ENCODE data around the gene CHST15.
A peak's percentile ranks its signal among the peaks of the same experiment; 100 is the strongest.

CHST15 gene

DNA sequence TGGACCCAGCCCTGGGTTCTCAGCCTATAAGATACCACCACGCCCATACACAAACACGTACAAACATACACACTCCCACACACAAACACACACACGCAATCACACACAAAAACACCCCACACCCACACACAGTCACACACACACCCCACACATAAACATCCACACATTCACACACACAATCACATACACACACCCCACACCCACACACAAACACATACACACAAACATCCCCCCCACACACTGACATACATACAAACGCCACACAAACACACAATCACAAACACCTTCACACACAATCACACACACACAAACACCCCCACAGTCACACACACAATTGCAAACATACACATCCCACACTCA, 122.5 kb downstream of the CHST15 start:
- no peak for DNase-seq (ENCODE audit: low read depth in 1 of 2, low spot score in 1 of 2)
- Histone ChIP-seq H3K27ac (replicated peaks) (no peak overlapping the region), H3K27me3 (ENCODE audit: insufficient read depth, poor library complexity, severe bottlenecking) (peaks cover 11% of the 10 kb centered on the region), H3K4me3 (replicated peaks; ENCODE audit: insufficient read depth, low read length) (no peak overlapping the region)
- TF ChIP-seq GABPA (IDR thresholded peaks at IDR 0.05; ENCODE audit: low read depth) = no peak
- TF ChIP-seq, protein P1, sequence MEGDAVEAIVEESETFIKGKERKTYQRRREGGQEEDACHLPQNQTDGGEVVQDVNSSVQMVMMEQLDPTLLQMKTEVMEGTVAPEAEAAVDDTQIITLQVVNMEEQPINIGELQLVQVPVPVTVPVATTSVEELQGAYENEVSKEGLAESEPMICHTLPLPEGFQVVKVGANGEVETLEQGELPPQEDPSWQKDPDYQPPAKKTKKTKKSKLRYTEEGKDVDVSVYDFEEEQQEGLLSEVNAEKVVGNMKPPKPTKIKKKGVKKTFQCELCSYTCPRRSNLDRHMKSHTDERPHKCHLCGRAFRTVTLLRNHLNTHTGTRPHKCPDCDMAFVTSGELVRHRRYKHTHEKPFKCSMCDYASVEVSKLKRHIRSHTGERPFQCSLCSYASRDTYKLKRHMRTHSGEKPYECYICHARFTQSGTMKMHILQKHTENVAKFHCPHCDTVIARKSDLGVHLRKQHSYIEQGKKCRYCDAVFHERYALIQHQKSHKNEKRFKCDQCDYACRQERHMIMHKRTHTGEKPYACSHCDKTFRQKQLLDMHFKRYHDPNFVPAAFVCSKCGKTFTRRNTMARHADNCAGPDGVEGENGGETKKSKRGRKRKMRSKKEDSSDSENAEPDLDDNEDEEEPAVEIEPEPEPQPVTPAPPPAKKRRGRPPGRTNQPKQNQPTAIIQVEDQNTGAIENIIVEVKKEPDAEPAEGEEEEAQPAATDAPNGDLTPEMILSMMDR (IDR thresholded peaks at IDR 0.05; ENCODE audit: insufficient read depth, low read length) = no peak
- no peak for TF ChIP-seq SPI1 (IDR thresholded peaks at IDR 0.05; ENCODE audit: borderline replicate concordance, low read depth)
- TF ChIP-seq, protein P2, sequence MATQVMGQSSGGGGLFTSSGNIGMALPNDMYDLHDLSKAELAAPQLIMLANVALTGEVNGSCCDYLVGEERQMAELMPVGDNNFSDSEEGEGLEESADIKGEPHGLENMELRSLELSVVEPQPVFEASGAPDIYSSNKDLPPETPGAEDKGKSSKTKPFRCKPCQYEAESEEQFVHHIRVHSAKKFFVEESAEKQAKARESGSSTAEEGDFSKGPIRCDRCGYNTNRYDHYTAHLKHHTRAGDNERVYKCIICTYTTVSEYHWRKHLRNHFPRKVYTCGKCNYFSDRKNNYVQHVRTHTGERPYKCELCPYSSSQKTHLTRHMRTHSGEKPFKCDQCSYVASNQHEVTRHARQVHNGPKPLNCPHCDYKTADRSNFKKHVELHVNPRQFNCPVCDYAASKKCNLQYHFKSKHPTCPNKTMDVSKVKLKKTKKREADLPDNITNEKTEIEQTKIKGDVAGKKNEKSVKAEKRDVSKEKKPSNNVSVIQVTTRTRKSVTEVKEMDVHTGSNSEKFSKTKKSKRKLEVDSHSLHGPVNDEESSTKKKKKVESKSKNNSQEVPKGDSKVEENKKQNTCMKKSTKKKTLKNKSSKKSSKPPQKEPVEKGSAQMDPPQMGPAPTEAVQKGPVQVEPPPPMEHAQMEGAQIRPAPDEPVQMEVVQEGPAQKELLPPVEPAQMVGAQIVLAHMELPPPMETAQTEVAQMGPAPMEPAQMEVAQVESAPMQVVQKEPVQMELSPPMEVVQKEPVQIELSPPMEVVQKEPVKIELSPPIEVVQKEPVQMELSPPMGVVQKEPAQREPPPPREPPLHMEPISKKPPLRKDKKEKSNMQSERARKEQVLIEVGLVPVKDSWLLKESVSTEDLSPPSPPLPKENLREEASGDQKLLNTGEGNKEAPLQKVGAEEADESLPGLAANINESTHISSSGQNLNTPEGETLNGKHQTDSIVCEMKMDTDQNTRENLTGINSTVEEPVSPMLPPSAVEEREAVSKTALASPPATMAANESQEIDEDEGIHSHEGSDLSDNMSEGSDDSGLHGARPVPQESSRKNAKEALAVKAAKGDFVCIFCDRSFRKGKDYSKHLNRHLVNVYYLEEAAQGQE (IDR thresholded peaks at IDR 0.05; ENCODE audit: insufficient replicate concordance, low read depth) = no peak
- no peak for TF ChIP-seq POLR2AphosphoS5 (IDR thresholded peaks at IDR 0.05; ENCODE audit: low read depth)

GRCh38 chr10:123970207-123970926, 123.0 kb downstream of the CHST15 start:
- Histone ChIP-seq H3K27ac (replicated peaks) (no peak overlapping the region), H3K4me3 (replicated peaks; ENCODE audit: insufficient read depth, low read length) (no peak overlapping the region), H3K27me3 (ENCODE audit: insufficient read depth, poor library complexity, severe bottlenecking) (peaks cover 11% of the 10 kb centered on the region)
- DNase-seq (ENCODE audit: low read depth in 1 of 2, low spot score in 1 of 2) = no peak
- TF ChIP-seq GABPA (IDR thresholded peaks at IDR 0.05; ENCODE audit: low read depth) (no peak), POLR2AphosphoS5 (IDR thresholded peaks at IDR 0.05; ENCODE audit: low read depth) (no peak), SPI1 (IDR thresholded peaks at IDR 0.05; ENCODE audit: borderline replicate concordance, low read depth) (no peak)
- TF ChIP-seq, protein P2 (IDR thresholded peaks at IDR 0.05; ENCODE audit: insufficient replicate concordance, low read depth) = no peak
- TF ChIP-seq, protein P1 (IDR thresholded peaks at IDR 0.05; ENCODE audit: insufficient read depth, low read length) = no peak

DNA sequence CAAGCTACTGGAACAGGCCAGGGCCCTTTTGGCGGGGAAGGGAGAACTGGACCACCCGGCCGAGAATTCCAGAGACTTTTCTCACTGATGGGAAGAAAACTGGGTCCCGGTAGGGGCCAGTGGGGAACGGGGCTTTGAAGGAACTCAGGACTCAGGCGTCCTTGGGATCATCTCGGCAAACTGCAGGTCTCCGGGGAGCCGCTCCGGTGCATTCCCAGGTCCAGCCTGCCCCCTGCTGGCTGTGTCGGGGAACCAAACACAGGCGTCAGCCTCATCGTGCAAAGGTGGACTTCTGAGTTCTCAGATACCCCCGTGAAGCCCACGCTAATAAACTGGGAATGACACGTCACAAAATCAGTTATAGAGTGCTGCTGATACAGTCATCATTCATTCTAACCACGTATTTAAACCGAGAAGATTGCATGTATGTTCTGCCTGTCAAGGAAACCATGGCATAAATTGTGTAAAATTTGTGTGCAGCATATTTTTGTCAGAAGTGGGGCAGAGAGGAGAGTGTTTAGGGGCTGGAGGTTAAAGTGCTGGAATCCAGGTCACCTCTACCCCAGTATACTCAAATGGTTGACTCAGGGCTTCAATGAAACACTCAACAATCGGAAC, 125.7 kb downstream of the CHST15 start:
- peaks cover 9% of the 10 kb centered on the region for H3K27me3 ChIP-seq (ENCODE audit: insufficient read depth, poor library complexity, severe bottlenecking)
- TF ChIP-seq POLR2AphosphoS5 (IDR thresholded peaks at IDR 0.05; ENCODE audit: low read depth) = no peak
- TF ChIP-seq, protein P1 (IDR thresholded peaks at IDR 0.05; ENCODE audit: insufficient read depth, low read length) = peak; percentile 64

More for the DNA sequence above, 125.7 kb downstream of the CHST15 start:
- DNase-seq (ENCODE audit: low read depth in 1 of 2, low spot score in 1 of 2) = peak; percentile 4 to 49
- Histone ChIP-seq H3K4me3 (replicated peaks; ENCODE audit: insufficient read depth, low read length) (no peak overlapping the region), H3K27ac (replicated peaks) (no peak overlapping the region)
